Stimulated activated CD8-positive, alpha-beta memory T cell treated with anti-CD3 and anti-CD28 coated beads, Interleukin-7, amount 100 ng/mL, for 1 hour (primary cell): ENCODE results near the gene RADX.

Experiments used
- DNase-seq, 2 donors: peaks; one replicate each; pipeline ENCODE4 v3.0.0-alpha.2; 2020; ENCODE audit warnings: low read depth in 2 of 2

RADX gene

GRCh38 chrX:106680716-106681115, 68.9 kb downstream of the RADX start:
- no peak for DNase-seq

DNA sequence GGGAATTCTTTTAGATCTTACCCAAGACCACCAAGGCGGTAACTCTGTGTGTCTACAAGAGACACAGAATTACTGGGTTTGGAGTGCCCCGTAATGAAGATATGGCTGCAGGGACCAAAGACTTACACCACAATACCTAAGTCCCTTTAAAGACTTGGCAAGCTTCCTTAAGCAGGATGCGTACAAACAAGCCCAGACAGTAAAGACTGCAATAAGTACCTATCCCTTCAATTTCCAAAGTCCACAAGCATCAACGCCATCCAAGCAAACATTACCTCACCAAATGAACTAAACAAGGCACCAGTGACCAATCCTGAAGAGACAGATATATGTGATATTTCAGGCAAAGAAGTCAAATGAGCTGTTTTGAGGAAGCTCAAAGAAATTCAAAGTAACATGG, 72.4 kb downstream of the RADX start:
- no peak for DNase-seq

- no peak for DNase-seq
Observed at GRCh38 chrX:106692425-106693065, 80.8 kb downstream of the RADX start.

GRCh38 chrX:106696502-106696901, 84.7 kb downstream of the RADX start:
- DNase-seq: no peak

- no peak for DNase-seq
Observed at GRCh38 chrX:106698693-106699092, 86.9 kb downstream of the RADX start.

DNA sequence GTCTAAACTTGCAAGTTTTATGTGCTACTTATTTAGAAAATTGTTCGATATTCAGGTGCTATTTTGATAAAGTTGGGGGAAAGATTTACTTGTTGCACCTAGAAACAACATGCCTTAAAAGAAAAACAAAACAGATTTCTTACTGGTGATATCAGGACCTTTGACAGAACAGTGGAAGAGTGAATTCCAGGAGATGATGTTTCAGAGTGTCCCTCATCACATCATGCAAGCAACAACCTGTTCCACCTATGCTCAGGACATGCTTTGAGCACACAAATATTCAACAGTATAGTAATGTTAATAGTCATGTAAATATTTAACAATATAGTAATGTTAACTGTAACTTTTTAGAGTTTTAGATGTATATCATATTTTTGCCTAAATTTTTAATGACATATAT, 90.9 kb downstream of the RADX start:
- no peak for DNase-seq

GRCh38 chrX:106706466-106706865, 94.7 kb downstream of the RADX start:
- DNase-seq: no peak

DNA sequence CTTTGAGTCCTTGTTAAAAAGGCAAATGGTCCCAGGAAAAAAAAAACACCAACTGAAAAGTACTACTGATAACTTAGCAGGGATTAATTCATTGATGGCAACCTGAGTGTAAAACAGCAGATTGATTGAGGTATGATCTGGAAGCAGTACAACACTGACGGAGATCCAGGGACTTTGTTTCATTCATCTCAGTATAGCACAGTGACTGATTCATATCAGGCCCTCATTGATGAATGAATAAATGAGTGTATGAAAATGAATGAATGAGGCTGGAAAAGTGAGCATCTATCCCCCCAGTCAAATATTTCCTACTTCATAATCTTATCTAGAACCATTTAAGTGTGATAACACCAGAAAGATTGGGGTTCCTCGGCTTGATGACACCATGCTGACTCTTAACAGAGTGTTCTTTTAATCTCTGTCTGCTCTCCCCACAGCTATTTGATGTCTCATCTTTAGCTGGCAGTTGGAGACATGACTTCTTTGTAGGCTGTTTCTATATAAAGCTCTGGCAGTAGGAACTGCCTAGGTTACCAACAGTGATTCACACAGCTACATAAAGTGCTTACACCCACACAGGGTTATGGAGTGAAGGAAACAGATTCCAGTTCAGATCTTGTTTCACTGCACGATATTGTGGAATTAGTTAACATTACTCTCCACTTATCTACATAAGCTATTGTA, 96.1 kb downstream of the RADX start:
- DNase-seq: no peak

GRCh38 chrX:106710771-106711170, 99.0 kb downstream of the RADX start:
- DNase-seq: no peak

GRCh38 chrX:106711375-106711774, 99.6 kb downstream of the RADX start:
- no peak for DNase-seq

- no peak for DNase-seq
Observed at GRCh38 chrX:106716004-106716403, 104.2 kb downstream of the RADX start.

GRCh38 chrX:106716463-106716862, 104.7 kb downstream of the RADX start:
- DNase-seq: no peak

- no peak for DNase-seq
Observed at GRCh38 chrX:106718709-106719108, 106.9 kb downstream of the RADX start.

DNA sequence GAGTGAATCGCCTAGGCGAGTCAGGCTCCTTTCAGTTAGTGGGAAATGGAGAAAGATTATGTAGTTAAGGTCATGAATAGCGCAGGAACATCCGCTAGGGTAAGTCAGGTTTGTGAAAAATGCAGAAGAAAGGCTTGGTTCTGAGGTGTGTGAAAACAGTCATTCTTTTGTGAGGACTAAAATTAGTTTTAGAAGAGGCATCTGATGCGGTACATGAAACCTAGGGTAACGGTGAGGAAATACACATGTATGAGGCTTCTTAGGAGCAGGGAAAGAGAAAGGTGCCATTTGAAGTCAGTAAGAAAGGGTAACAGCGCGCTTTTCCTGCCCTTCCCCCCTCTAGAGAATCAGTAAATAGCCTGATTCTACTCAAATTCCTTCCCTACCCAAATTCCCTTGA, 114.2 kb downstream of the RADX start:
- DNase-seq: no peak

DNA sequence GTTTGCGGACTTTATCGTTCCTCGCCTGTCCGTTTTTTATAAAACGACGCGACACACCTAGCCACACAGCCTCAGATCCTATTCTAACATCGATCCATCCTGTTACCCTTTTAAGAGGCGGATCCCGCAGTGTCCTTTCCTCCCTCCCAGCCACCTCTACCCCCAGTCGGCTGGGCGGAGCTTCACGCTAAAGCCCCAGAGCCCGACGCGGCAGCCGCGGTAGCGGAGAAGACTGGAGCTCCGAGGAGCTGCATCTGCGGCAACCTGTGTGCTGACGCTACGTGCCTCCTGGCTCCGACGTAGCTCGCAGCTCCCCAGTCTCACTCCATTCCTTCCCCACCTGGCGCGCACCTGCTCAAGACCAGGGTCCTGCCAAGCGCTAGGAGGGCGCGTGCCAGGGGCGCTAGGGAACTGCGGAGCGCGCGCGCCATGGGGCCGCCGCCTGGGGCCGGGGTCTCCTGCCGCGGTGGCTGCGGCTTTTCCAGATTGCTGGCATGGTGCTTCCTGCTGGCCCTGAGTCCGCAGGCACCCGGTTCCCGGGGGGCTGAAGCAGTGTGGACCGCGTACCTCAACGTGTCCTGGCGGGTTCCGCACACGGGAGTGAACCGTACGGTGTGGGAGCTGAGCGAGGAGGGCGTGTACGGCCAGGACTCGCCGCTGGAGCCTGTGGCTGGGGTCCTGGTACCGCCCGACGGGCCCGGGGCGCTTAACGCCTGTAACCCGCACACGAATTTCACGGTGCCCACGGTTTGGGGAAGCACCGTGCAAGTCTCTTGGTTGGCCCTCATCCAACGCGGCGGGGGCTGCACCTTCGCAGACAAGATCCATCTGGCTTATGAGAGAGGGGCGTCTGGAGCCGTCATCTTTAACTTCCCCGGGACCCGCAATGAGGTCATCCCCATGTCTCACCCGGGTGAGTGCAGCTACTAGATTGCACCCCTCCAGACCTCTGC, 115.0 kb downstream of the RADX start, which contains the start of gene RNF128:
Gene RNF128 (plus strand): TSS at position 217 of the 953 bp plus-strand sequence. CDS start 213 bp downstream, at position 430.
- no peak for DNase-seq

GRCh38 chrX:106728337-106728736, 116.6 kb downstream of the RADX start:
- DNase-seq: no peak
